Neural cell (in vitro differentiated cells): ENCODE measurements around the gene PLA2G6. TPM values are rescaled to one million over a fixed set of nuclear protein-coding genes. Genes with fewer than 3 reads are reported as not detected.

Source experiments
- H2AFZ ChIP-seq: fragments of 200-600, 300-800 bp; sonication (generic), shearing (Covaris generic); 2 replicates; pipeline ENCODE4 v1.6.0; 2014; ENCODE audit warnings: low read depth, mild to moderate bottlenecking, antibody characterized with exemption, low read length, moderate library complexity
- H3F3A ChIP-seq: fragments of 200-600 bp; shearing (Covaris generic); 2 replicates; pipeline ENCODE4 v1.6.1; 2016; ENCODE audit warnings: mild to moderate bottlenecking, moderate library complexity, mixed read lengths, antibody characterized with exemption, low read length; ENCODE audit not compliant: insufficient read depth, poor library complexity, severe bottlenecking
- H3K27ac ChIP-seq: fragments of 200-600, 300-800 bp; sonication (generic), shearing (Covaris generic); 2 replicates; pipeline ENCODE4 v1.5.1; 2014; ENCODE audit warnings: mild to moderate bottlenecking, low read length, moderate library complexity
- H3K27me3 ChIP-seq: fragments of 300-800, 200-600 bp; sonication (generic), shearing (Covaris generic); 2 replicates; pipeline ENCODE4 v1.6.0; 2014; ENCODE audit warnings: mild to moderate bottlenecking, low read depth, low read length, moderate library complexity; ENCODE audit not compliant: insufficient read depth
- H3K36me3 ChIP-seq: fragments of 300-800, 200-600 bp; sonication (generic), shearing (Covaris generic); 2 replicates; pipeline ENCODE4 v1.5.1; 2014; ENCODE audit warnings: mild to moderate bottlenecking, antibody characterized with exemption, low read length, moderate library complexity; ENCODE audit not compliant: insufficient read depth
- H3K4me2 ChIP-seq: fragments of 300-800, 200-600 bp; sonication (generic), shearing (Covaris generic); 2 replicates; pipeline ENCODE4 v1.6.0; 2014; ENCODE audit warnings: mild to moderate bottlenecking, low read length
- H3K4me3 ChIP-seq: fragments of 300-800, 200-600 bp; sonication (generic), shearing (Covaris generic); 2 replicates; pipeline ENCODE4 v1.5.1; 2014; ENCODE audit warnings: mild to moderate bottlenecking, low read length, moderate library complexity
- H3K79me2 ChIP-seq: fragments of 200-600 bp; shearing (Covaris generic); replicated peaks from 2 replicates; pipeline ENCODE4 v1.6.0; 2014; ENCODE audit warnings: mild to moderate bottlenecking, low read length, moderate library complexity; ENCODE audit not compliant: insufficient read depth
- H3K9ac ChIP-seq: fragments of 300-800, 200-600 bp; sonication (generic), shearing (Covaris generic); 2 replicates; pipeline ENCODE4 v1.6.1; 2016; ENCODE audit warnings: mild to moderate bottlenecking, low read length, mixed read lengths
- H3K9me2 ChIP-seq: fragments of 200-600 bp; shearing (Covaris generic); 2 replicates; pipeline ENCODE4 v1.6.1; 2016; ENCODE audit warnings: mild to moderate bottlenecking, low read length, mixed read lengths; ENCODE audit not compliant: insufficient read depth
- H3K9me3 ChIP-seq: fragments of 200-600, 300-800 bp; sonication (generic), shearing (Covaris generic); 2 replicates; pipeline ENCODE4 v1.6.1; 2016; ENCODE audit warnings: mild to moderate bottlenecking, mixed run types, low read length, moderate library complexity, mixed read lengths
- H4K20me1 ChIP-seq: fragments of 200-600 bp; shearing (Covaris generic); 2 replicates; pipeline ENCODE4 v1.6.1; 2016; ENCODE audit warnings: mild to moderate bottlenecking, mixed run types; ENCODE audit not compliant: insufficient read depth
- CTCF ChIP-seq: fragments of 450-650 bp; IDR thresholded peaks from 2 replicates; pipeline ENCODE4 v1.5.1; 2014; ENCODE audit warnings: antibody characterized with exemption, mild to moderate bottlenecking, moderate library complexity; ENCODE audit not compliant: poor library complexity, severe bottlenecking
- EP300 ChIP-seq: fragments of 450-650 bp; conservative IDR thresholded peaks from 2 replicates; pipeline ENCODE4 v1.6.1; 2014; ENCODE audit warnings: antibody characterized with exemption, mild to moderate bottlenecking, moderate library complexity; ENCODE audit not compliant: poor library complexity, severe bottlenecking
- EZH2 ChIP-seq: fragments of 200-600, 300-800 bp; shearing (Covaris generic), sonication (generic); IDR thresholded peaks from 2 replicates; pipeline ENCODE4 v1.6.1; 2014; ENCODE audit warnings: antibody characterized with exemption, low read length, borderline replicate concordance, mild to moderate bottlenecking; ENCODE audit not compliant: insufficient read depth, poor library complexity, severe bottlenecking
- MXI1 ChIP-seq: fragments of 450-650 bp; conservative IDR thresholded peaks from 2 replicates; pipeline ENCODE4 v1.6.1; 2014; ENCODE audit warnings: antibody characterized with exemption, mild to moderate bottlenecking; ENCODE audit not compliant: poor library complexity, severe bottlenecking
- POLR2AphosphoS5 ChIP-seq: IDR thresholded peaks from 2 replicates; pipeline ENCODE4 v1.6.1; 2012
- RAD21 ChIP-seq: fragments of 450-650 bp; conservative IDR thresholded peaks from 2 replicates; pipeline ENCODE4 v1.6.1; 2014; ENCODE audit warnings: antibody characterized with exemption, mild to moderate bottlenecking, moderate library complexity
- REST ChIP-seq: IDR thresholded peaks from 2 replicates; pipeline ENCODE4 v1.6.1; 2012; ENCODE audit warnings: borderline replicate concordance
- SMC3 ChIP-seq: fragments of 450-650 bp; conservative IDR thresholded peaks from 2 replicates; pipeline ENCODE4 v1.6.1; 2014; ENCODE audit warnings: antibody characterized with exemption, mild to moderate bottlenecking, moderate library complexity; ENCODE audit not compliant: poor library complexity
- TAF1 ChIP-seq: IDR thresholded peaks from 2 replicates; pipeline ENCODE4 v1.6.1; 2012; ENCODE audit warnings: low read depth
- polyA plus RNA-seq: library from polyadenylated mRNA; depleted of rRNA; stranded (reverse); fragments of >200 nt; gene quantifications from 2 replicates; pipeline ENCODE4 v1.2.3, GENCODE V29; 2014

PLA2G6 gene
- polyA plus RNA-seq, 1 donor from 2014 or later: 18.5 TPM

- no peaks in the 10 kb centered on the region for H3K36me3 ChIP-seq
- H3K9me3 ChIP-seq: no peaks in the 10 kb centered on the region
- no peak overlapping the region for H3K27ac ChIP-seq
- H3K4me3 ChIP-seq: no peak overlapping the region
- no peaks in the 10 kb centered on the region for H3K27me3 ChIP-seq
- no peak overlapping the region for H3K9ac ChIP-seq
- no peak overlapping the region for H2AFZ ChIP-seq
- no peaks in the 10 kb centered on the region for H3K9me2 ChIP-seq
- no peak overlapping the region for H3K4me2 ChIP-seq
- no peaks in the 10 kb centered on the region for H3F3A ChIP-seq
- no peaks in the 10 kb centered on the region for H3K79me2 ChIP-seq
- TF ChIP-seq CTCF (no peak), TAF1 (no peak), SMC3 (no peak), EP300 (no peak), REST (no peak), EZH2 (no peak), MXI1 (no peak), RAD21 (no peak)
- H4K20me1 ChIP-seq: no peaks in the 10 kb centered on the region
Measured at GRCh38 chr22:38107692-38108515, 73.7 kb downstream of the PLA2G6 start.

- H3K27ac ChIP-seq: no peak overlapping the region
Measured at GRCh38 chr22:38106814-38107578, 74.6 kb downstream of the PLA2G6 start.

More at GRCh38 chr22:38106814-38107578, 74.6 kb downstream of the PLA2G6 start:
- Histone ChIP-seq H3K9me2 (no peaks in the 10 kb centered on the region), H3K4me3 (no peak overlapping the region), H3K36me3 (no peaks in the 10 kb centered on the region), H3K9ac (no peak overlapping the region), H3K79me2 (no peaks in the 10 kb centered on the region), H3F3A (no peaks in the 10 kb centered on the region), H2AFZ (no peak overlapping the region), H3K27me3 (no peaks in the 10 kb centered on the region), H4K20me1 (no peaks in the 10 kb centered on the region), H3K9me3 (no peaks in the 10 kb centered on the region), H3K4me2 (no peak overlapping the region)
- TF ChIP-seq CTCF: no peak
- TF ChIP-seq REST: no peak
- no peak for TF ChIP-seq EZH2
- no peak for TF ChIP-seq TAF1
- TF ChIP-seq RAD21: no peak
- no peak for TF ChIP-seq POLR2AphosphoS5
- no peak for TF ChIP-seq MXI1
- no peak for TF ChIP-seq EP300
- TF ChIP-seq SMC3: no peak
